Panc1 (cell line): ENCODE measurements around the gene VAV3.

Source experiments
- POLR2AphosphoS5 ChIP-seq: IDR thresholded peaks from 2 replicates; pipeline ENCODE4 v1.6.1; 2012; ENCODE audit warnings: mild to moderate bottlenecking, low read depth, low read length, moderate library complexity
- SIN3A ChIP-seq: IDR thresholded peaks from 2 replicates; pipeline ENCODE4 v1.6.1; 2012; ENCODE audit warnings: low read depth, mild to moderate bottlenecking, low read length, moderate library complexity, borderline replicate concordance; ENCODE audit not compliant: insufficient read depth
- TCF7L2 ChIP-seq: IDR thresholded peaks from 2 replicates; pipeline ENCODE4 v1.6.1; 2011; ENCODE audit warnings: mild to moderate bottlenecking, low read depth, low read length, inconsistent platforms
- TF ChIP-seq, protein P1 (sequence below): fragments of 450-650 bp; IDR thresholded peaks from 2 replicates; pipeline ENCODE4 v1.5.1; 2017; ENCODE audit warnings: mild to moderate bottlenecking
- TF ChIP-seq, protein P2 (sequence below), 2 experiments: IDR thresholded peaks; 2 replicates each; pipeline ENCODE4 v1.6.1; 2011 to 2012; ENCODE audit warnings: low read depth in 2 of 2, control low read depth in 1 of 2, low read length in 1 of 2, mild to moderate bottlenecking in 1 of 2, moderate library complexity in 1 of 2; ENCODE audit not compliant: insufficient read depth in 1 of 2

DNA sequence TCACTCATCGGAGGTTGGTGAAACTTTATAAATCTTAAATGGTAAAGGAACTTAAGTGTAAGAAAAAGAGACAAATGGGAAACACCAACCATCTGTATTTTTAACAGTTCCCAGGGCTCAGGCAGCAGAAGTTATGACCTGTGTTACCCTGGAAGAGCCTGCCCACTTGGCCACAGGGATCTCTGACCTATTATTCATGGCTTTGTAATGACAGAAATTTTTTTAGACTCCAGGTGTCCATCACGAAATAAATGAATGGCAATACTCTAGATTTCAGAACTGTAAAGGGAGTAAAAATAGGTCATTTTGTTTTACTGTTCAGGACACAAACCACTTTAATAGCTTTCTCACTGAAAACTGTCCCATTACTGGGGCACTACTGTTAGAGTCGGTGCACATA is 389.8 kb downstream of the VAV3 start:
- TF ChIP-seq, protein P1, sequence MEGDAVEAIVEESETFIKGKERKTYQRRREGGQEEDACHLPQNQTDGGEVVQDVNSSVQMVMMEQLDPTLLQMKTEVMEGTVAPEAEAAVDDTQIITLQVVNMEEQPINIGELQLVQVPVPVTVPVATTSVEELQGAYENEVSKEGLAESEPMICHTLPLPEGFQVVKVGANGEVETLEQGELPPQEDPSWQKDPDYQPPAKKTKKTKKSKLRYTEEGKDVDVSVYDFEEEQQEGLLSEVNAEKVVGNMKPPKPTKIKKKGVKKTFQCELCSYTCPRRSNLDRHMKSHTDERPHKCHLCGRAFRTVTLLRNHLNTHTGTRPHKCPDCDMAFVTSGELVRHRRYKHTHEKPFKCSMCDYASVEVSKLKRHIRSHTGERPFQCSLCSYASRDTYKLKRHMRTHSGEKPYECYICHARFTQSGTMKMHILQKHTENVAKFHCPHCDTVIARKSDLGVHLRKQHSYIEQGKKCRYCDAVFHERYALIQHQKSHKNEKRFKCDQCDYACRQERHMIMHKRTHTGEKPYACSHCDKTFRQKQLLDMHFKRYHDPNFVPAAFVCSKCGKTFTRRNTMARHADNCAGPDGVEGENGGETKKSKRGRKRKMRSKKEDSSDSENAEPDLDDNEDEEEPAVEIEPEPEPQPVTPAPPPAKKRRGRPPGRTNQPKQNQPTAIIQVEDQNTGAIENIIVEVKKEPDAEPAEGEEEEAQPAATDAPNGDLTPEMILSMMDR: no peak
- TF ChIP-seq POLR2AphosphoS5: no peak
- TF ChIP-seq TCF7L2: no peak
- TF ChIP-seq, protein P2, sequence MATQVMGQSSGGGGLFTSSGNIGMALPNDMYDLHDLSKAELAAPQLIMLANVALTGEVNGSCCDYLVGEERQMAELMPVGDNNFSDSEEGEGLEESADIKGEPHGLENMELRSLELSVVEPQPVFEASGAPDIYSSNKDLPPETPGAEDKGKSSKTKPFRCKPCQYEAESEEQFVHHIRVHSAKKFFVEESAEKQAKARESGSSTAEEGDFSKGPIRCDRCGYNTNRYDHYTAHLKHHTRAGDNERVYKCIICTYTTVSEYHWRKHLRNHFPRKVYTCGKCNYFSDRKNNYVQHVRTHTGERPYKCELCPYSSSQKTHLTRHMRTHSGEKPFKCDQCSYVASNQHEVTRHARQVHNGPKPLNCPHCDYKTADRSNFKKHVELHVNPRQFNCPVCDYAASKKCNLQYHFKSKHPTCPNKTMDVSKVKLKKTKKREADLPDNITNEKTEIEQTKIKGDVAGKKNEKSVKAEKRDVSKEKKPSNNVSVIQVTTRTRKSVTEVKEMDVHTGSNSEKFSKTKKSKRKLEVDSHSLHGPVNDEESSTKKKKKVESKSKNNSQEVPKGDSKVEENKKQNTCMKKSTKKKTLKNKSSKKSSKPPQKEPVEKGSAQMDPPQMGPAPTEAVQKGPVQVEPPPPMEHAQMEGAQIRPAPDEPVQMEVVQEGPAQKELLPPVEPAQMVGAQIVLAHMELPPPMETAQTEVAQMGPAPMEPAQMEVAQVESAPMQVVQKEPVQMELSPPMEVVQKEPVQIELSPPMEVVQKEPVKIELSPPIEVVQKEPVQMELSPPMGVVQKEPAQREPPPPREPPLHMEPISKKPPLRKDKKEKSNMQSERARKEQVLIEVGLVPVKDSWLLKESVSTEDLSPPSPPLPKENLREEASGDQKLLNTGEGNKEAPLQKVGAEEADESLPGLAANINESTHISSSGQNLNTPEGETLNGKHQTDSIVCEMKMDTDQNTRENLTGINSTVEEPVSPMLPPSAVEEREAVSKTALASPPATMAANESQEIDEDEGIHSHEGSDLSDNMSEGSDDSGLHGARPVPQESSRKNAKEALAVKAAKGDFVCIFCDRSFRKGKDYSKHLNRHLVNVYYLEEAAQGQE (IDR thresholded peaks at IDR 0.05; ENCODE audit: insufficient read depth in 1 of 2, low read depth in 2 of 2, low read length in 1 of 2): no peak
- no peak for TF ChIP-seq SIN3A
